ENCODE results near the gene ABCG4.

DNA sequence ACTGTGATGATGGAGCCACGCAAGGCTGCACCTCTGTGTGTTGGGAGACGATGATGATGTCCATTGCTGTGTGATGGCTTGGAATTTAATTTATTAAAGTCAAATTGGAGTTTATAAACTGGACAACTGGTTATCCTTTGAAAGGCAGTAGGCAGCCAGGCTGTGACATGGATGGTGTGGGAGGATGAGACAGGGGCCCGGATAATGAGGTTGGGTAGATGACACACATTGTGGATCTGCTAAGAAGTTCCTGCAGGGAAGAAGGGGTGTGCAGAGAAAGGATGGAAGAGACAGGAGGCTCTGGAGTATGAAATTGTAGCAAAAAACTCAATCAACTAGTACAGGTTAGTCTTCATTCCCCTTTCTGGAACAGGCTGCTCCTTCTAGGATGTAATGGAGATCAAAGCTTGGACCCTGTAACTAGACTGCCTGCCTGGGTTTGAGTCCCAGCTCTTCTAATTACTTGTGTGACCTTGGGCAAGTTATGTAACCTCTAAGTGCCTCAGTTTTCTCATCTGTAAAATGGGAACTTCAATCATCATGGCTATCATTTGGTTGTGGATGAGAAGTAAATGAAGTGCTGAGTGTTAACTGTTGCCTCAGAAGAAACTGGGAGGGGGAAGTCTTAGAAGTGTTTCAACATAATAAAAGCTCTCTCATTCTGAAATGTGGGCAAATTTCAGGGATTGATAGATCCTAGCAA lies 31.7 kb upstream of the ABCG4 start:
- TF ChIP-seq POLR2AphosphoS5 (IDR thresholded peaks at IDR 0.05) (no peak), CTCF (IDR thresholded peaks at IDR 0.05) (no peak), POLR2A (IDR thresholded peaks at IDR 0.05) (no peak), EP300 (IDR thresholded peaks at IDR 0.05) (no peak)
